ENCODE results near the gene RANBP3L.
A peak's percentile ranks its signal among the peaks of the same experiment; 100 is the strongest.

Gene RANBP3L

DNA sequence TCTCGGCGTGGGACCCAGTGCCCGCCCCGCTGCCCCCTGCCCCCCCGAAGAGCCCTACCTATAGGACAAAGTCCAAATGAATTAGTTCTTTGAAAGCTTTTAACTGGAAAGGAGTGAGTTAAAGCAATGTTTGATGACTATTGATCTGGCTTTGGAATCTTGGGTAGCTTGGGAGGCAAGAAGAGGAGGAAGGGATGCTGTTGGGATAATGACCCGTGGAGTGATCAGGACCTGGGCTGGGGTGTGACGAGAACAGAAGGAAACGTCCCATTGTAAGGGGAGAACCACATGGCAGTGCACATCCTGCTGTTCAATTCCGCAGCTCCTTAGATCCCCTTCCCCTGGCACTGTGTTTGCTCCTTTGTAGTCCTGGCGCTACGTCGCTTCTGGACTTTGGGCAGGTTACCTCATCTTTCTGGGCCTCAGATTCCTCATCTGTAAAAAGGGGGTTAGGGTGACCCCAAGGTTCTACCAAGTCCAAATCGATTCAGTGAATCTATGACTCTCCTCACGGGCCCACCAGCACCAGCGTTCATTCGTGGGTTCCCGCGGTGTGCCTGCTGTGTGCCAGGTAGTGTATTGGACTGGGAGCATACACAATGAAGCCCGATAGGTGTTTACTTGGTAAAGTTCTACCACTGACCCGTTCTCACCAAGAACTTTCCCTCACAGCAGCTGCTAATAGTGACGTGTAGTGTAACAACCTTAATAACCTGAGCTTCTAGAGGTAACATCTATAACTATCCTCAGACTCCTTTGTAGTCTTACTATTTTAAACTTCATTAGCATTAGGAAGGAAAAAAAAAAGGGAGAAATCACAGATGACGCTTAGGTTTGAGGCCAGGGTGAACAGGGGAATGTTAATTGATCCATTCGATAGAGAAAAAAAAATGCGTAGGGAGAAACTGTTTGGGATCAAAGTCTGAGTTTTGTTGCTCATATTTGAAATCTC lies 58.9 kb downstream of the RANBP3L start:
- DNase-seq: no peak

DNA sequence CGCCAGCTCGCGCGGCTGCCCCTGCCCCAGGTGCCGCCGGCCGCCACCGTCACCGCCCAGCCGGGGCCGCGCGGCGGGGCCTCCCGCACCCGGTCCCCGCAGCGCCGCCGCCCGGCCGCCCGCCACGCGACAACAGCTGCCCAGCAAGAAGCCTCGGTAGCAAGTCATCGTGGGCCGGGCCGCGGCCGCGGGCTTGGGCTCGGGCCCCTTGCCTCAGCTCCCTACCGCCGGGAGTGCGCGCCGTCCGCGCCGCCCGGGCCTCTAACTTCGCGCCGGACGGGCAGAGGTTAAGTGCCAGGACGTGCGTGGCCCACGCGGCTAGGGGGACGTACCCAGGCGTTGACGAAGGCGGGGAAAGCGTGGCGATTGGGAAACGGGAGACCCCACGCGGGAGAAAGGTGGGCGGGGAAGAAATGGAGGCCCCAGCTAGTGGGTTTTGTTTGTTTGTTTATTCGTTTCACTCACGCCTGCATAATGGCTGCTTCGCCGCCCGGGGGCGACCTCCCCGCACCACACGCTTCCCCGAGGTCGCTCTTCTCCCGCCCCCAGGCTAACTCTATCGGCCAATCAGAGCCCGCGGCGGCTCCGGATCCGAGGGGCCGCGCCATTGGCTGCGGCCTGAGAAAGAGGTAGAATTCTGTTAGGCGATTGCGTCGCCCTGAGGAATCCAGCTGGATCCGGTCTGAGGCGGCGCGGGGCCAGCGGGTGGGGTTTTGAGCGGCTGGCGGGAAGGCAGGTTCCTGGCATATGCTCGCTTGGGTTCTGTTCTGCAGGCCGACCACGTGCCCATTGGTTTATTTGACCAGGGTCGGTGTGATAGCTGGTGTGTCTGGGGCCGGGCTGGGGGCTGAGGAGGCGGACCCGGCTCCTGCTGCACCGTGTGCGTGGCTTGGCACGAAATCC lies 59.8 kb downstream of the RANBP3L start, which contains the start of gene NADK2:
TSS of gene NADK2 (minus strand) at position 295 of the 903 bp plus-strand sequence. CDS start at position 168, 127 bp downstream.
- peak; percentile 93 for DNase-seq

DNA sequence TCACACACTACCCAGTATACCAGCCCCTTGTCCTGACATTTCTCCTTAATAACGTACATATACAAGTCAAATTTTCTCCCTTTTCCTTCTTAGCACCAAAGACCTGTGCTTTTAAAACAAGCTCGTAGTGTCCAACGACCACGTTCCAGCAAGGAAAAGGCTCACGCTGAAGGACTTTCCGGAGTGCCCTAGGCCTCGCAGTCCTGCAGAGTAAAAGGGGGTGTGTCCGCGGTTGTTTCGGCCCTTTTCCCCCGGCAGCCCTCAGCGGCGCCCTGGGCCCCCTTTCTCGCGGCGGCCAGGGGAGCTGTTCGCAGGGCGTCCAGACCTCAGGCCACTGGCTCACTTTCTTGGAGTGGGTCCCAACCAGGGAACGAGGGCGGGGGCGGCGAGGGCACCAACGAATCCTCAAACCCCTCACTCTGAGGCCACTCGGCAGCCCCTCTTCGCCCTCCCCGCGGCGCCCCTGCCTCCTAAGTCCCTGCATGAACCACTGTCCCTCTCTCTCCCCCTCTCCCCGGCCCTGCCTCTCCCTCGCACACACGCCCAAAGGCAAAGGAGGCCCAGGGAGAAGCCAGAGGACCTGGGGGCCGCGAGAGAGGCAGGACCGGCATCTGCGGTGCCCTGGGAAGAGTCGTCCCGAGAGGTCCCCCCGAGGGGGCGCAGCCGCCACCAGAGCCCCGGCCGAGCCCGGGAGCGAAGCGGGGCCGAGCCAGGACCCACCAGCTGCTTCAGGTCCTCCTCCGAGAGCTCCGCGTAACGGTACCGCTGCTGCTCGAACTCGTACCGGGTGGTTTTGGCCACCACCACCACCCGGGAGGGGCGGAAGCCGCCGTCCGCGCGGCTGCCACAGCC lies 60.7 kb downstream of the RANBP3L start:
- DNase-seq: no peak

DNA sequence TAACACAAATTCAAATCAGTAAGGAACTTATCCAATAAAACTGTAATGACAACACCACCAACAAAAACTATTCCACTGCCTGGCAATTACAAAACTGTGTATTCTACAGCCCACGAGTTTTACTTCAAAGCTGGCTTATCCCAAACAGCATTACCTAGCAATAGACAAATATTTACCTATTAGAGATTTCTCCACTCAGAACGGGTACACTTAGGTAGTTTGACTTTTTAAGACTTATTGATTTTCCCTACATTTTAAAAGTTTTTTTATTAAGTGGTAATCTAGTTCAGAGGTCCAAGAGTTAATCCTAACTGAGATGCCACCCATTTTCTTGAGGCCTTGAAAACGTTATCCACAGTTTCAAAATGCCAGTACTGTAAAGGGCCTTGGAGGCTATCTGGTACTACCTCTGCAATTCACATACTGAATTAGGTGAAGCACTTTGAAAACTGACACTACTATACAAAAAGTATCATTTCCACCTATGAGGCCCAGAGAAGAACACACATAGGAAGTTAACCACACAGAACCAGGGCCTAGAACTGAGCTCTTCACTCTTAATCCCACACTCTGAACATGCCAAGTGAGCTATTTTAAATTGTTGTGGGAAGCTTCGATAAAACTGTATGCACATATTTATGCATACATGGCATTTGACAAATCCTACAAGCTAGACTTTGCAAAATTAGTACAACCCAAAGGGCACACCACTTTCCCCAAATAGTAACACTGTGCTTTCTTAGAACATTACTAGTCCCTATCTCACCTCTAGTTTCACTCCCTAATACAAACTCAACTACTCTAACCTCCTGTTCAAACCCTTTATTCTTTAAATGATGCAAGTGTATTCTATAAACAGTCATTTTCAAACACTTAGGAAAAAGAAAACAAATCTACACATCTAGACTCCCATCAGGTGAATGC lies 62.1 kb downstream of the RANBP3L start:
- DNase-seq: no peak

DNA sequence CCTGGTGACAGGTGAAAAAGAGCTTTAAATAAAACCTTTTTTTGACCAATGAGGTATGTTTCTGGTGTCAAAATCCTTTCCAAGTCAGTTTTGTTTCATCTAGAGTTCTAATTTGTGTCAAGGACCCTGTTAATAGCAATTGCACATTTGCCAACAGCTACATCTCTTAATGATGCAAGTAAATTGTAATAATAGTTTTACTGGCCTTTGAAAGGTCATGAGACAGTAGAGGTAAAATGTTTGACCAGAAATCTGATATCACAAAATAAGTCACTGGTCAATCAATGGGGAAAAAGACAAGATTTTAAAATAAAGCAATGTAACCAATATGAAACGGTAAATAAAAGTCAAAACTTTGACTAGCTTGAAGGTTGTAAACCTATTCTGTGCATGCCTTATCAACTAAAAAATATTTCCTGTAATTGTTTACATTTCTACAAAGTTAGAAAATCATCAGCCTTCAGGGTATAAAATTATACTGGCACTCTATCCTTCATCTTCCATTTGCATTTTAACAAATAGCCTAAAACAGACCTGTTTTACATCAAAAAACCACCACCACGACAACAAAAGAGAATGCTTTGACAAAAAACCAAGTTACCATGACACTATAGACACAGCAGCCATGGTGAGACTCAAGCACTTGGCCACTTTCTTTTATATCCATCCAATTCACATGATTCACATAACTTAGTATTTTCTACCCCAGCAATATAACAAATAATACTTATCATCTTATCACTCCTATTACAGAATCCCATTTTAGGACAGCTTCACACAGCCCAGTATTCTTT lies 63.0 kb downstream of the RANBP3L start:
- DNase-seq: no peak

DNA sequence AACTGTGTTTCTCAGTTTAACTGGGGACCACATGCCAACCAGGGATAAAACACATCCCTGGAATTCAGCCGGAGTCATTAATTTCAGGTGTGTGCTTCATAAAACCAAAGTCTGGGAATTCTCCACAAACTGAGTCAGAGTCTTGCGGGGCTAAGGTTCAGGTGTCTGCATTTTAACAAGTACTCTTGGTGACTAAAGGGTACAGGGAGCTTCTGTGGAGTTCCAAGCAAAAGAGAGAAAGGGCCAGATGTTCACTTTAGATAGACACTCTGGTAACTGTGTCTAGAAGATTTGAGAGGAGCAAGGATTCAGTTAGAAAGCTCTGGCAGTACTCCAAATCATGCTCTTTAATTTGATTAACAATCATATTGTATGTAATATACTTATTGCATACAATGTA lies 64.0 kb downstream of the RANBP3L start:
- no peak for DNase-seq

DNA sequence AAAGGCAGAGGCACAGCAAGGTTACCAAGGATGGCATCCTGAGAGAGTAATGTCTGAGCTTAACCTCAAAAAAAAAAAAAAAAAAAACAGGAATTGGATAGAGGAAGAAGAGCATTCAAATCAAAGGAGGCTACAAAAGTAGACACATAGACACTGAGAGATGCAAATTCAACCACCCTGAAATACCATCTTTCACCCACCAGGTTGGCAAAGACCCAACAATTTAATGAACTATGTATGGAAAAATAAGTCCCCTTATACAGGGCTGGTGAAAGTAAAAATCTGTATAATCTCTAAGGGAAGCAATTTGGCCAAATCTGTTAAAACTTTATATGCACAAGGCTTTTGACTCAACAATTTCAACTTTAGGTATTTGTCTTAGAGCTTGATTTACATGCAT lies 64.9 kb downstream of the RANBP3L start:
- DNase-seq: no peak

DNA sequence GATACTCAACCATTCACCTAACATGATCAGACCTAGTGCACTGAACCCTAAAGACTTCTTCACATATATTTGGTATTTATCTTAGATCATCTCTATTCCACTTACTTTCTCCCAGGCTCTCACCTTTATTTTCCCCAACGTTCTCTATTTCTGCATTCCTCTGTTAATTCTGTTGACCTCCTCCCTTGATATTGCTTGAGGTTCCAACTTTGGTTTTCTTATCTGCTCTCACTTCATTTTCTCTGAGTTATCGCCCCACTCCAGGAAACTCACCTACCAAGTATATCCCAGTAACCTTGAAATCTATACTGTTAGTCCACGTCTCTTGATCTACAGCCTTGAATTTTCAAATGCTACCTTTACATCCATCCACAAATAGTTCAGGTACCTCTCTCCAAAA lies 69.2 kb downstream of the RANBP3L start:
- no peak for DNase-seq

DNA sequence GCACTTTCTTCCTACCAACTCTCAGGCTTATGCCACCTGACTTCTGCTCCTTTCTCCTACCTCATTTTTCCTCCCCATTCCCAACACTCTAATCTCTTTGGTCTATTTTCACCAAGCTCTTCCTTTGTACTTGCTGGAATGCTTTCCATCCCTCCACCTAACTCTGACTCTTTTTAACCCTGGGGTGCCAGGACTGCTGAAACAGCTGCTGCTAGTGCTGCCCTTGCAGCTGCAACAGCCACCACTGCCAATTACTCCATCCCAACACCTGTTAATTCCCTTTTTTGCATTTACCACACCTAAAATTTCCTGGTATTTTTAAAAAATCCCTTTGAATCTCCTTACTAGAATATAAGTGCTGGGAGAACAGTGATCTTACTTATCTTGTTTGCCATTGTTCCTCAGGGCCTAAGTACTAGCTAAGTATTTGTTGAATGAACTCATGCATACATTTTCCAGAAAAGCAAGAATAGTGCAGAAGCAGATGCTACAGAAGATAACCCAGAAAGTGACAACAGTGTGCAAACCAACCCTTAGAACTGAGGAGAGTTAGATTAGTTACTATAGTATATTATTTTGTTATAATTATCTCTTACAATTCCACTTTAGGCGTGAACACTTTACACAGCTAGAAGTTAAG lies 71.4 kb downstream of the RANBP3L start:
- DNase-seq: no peak

DNA sequence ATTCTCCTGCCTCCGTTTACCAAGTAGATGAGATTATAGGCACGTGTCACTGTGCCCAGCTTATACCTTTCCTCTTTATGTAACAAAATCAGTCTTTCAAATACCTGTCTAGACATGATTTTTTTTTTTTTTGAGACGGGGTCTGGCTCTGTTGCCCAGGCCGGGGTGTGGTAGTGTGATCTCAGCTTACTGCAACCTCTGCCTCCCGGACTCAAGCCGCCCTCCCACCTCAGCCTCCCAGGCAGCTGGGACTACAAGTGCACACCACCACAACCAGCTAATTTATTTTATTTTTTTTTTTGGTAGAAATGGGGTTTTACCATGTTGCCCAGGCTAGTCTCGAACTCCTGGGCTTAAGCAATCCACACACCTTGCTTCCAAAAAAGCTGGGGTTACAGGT lies 73.2 kb downstream of the RANBP3L start:
- no peak for DNase-seq

DNA sequence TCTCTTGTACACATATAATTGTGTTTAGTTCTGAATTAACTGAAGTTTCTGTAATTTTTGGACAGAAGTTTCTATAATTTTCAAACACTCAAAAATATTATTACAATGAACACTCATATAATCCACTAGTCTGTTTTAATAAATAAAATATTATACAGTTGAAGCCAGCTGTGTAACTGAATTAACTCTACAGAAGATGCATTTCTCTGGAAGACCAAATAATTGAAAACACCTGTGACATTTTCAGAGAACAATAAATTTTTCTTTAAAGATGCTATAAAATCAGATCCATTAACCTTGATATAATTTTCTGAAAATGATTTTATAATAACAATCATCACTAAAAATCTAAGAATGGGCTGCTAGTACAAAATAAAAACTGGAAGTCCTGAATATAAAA lies 74.7 kb downstream of the RANBP3L start:
- no peak for DNase-seq

DNA sequence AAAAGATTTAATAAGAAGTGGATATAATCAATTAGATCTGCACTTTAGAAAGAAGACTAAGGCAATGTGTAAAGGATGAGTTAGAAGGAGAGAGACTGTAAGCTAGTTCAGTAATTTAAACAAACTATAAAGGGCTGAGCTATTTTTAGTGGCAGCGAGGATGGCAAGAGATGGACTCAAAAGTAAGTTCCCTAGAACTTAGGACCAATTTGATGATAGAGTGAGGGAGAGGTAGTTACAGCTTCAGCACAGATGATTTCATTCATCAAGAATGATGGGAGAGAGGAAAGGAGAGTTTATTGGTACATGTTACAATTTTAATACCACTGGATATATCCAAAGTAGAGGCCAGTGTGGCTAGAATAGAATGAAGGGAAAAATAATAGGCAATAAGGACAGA lies 79.1 kb downstream of the RANBP3L start:
- DNase-seq: no peak

DNA sequence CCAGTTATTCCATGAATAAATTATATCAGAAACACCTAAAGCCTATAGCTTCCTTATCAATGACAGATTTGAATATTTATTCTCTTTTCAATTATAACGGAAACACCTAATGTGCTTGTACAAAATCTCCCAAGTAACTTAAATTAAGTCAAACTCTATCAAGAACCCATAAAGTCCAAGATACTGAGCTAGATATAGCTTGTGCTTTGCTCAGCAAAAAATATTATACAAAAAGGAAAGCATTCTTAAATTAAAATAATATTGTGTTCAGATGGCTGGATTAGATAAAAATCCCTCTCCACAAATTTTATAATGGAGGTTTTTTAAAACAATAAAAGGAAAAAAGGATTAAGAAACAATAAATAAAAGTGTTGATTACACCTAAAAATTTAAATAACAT lies 83.7 kb downstream of the RANBP3L start:
- DNase-seq: no peak

DNA sequence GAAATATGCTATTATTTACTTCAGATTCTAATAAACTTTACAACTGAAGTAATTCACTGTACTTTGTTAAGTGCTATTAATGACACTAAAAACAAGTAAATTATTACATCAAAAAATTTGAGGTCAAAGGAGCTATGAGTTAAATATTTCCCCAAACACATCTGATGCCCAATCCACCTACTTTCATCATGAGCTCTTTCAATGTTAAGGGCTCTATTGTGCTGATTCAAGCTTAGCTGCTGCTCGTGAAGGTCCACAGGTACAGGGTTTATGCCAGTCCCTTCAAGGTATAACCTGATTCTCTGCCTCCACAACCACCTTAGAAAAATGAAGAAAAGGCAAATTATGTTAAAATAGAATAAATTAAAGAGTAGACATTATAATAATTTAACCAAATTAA lies 84.1 kb downstream of the RANBP3L start:
- no peak for DNase-seq

DNA sequence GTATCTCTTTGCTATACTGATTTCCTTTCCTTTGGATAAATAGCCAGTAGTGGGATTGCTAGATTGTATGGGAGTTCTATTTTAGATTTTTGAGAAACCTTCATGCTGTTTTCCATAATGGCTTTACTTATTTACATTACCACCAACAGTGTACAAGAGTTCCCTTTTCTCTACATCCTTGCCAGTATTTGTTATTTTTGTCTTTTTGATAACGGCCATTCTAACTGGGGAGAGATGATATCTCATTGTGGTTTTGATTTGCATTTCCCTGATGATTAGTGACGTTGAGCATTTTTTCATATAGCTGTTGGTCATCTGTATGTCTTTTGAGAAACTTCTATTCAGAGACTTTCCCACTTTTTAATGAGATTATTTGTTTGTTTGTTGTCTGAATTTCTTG lies 85.8 kb downstream of the RANBP3L start:
- no peak for DNase-seq

DNA sequence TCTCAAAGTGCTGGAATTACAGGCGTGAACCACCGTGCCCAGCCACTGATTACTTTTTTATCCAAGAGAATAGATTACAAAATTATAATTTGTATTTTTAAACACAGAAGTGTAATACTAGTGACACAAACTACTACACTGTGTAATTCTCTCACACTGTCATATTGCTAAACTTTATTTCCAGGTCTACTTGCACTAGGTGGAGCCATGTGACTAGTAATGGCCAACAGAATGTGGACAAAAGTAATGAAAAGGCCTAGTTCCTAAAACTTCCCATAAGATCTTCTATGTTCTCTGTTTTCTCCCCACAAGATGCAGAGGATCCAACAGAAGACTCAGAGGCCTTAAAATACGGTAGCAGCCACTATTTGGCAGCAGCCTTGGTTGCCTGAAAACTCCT lies 87.3 kb downstream of the RANBP3L start:
- DNase-seq: no peak

DNA sequence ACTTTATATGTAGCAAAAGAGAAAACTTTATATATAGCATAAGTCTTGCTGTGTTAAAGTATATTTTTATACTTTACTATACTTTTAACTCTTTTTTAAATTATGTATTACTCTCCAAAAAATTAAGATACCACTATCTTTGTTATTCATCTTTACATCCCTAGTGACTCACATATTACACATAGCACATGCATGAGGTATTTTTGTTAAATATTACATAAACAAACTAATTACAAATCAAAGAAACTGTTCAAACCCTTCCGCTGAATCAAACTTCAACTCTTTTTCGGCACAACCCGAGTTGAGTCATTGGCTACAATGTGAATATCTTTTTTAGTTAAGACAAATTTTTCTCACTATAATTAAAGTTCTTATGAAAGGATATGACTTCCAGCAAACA lies 92.0 kb downstream of the RANBP3L start:
- DNase-seq: no peak

DNA sequence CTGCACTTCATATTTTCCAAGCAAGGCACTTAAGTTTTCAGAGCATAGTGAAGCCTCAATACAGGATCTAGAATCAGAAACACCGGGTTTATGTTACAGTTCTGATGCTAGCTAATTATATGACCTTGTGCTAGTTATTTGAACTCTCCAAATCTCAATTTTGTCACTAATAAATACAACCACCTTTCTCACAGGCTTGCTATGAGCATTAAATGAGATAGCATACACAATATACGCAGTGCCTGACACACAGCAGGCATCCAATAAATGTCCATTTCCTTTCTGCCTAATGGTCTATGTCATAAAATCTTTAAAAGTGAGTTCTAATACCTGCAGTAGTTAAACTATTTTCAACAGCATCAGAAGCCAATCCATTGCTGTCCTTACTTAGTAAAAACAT lies 92.9 kb downstream of the RANBP3L start:
- no peak for DNase-seq

DNA sequence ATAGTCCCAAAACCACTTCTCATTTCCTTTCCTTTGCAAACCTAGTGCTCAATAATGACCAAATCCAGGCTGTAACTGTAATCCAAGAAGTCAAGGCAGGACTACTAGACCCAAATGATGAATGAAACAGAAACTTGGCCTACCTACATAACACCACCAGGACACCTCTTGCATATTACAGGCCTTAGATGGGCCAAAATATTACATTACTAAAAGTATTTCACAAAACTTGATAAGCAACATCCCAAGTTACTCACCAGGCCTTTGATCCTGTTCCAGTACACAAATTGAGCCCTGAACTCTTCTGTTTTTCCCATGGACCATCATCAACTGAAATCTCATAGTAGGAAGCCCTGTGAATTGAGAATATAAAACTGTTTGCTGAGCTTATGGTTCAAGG lies 94.8 kb downstream of the RANBP3L start:
- DNase-seq: no peak

DNA sequence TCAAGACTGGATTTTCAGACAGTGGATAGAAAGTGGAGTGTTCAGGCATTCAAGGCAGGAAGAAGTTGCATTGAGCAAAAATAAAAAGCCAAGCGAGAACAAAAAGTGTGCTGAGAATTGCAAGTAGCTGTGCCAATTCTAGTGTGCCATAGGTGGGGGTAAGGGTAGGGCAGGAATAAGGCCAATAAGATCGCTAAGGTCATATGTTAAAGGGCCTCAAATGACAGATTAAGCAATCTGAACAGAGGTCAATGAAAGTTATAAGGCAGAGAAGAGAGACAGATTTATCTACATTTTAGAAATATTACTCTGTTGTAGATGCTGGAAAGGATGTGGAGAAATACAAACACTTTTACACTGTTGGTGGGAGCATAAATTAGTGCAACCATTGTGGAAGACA lies 96.4 kb downstream of the RANBP3L start:
- no peak for DNase-seq
